Stimulated activated CD4-positive, alpha-beta T cell treated with anti-CD3 and anti-CD28 coated beads, Interleukin-15, amount 100 ng/mL, for 48 hours (primary cell): ENCODE results near the gene SCRN2.

ENCODE experiments used
- DNase-seq, 2 donors: peaks; one replicate each; pipeline ENCODE4 v3.0.0-alpha.2; 2020; ENCODE audit warnings: low read depth in 2 of 2

SCRN2 gene

DNA sequence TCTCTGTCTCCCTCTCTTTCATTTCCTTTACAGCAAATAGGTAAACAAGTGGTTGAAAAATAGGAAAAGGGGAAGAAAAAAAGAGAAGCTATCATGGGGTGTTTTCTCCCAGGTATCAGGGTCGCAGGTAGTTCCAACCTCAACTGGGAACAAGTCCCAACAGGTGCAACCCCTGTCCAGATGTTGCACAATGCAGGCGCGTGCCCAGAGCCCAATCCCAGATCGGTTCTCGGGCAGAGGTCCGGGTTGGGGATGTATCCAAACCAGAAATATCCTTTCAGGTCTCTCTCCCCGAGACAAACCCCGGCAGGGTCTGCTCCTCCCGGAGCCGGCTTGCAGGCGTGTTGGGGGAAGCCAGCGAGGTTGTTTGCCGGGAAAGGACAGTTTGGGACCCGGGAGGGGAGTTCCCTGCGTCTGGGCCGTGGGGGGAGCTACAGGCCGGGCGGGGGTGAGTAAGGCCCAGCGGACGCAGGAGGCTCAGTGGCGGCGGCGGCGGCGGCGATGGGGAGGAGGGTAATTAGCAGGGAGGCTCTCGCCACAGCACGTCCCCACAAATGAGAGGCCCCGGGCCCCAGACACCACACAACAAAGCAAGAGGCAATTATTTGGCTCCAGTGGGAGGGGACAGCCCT is 31.1 kb upstream of the SCRN2 start:
- no peak for DNase-seq

DNA sequence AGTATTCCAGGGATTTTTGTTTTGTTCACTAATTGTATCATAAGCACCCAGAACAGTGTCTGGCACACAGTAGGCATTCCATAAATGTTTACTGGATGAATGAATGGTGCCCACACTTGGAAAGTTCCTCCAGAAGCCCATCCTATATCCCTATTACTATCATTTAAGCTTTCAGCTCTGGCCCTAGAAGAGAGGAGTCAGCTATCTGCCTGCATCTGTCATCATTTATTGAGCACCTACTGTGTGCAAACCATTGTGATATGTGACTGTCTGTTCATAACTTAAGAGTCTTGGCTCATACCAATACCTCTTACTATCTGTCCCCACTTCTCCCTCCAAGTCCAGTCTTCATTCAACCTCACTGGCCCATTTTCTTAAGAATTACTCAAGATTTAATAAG is 30.0 kb upstream of the SCRN2 start:
- DNase-seq: no peak

DNA sequence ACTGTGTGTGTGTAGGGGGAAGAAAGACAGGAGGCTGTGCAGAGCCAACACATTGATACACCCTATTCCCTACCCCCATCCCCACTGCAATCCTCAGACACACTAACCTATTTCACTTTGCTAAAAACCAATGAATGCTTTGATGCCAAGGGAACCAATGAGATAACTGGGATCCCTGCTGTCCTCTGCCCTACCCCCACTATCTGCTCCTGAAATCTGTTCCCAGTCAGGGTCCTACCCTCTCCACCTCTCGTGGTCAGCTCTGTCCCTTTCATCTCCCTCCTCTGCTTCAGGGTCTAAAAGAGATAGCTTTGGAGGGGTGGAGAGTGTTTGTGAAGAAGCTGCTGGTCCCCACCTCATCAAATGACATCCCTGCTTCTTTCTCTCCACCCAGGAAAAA is 29.0 kb upstream of the SCRN2 start:
- DNase-seq: no peak

DNA sequence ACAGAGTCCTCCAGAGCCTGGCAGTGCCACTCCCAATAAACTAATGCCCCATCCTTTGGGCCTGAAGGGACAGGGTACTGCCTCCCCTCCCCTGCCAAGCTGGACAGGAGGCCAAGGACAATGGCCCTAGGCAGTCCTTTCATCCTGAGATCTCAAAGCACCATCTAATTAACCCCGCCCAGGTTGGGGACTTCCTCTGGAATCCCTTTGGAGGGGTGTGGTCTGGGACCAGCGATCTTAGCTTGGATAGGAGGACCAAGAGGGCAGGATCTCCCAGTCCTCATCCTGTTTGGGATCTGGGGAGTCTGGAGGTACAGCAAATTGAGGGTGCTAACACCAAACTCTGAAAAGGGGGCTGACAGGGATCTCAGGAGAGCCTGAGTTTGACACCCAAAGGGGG is 28.0 kb upstream of the SCRN2 start:
- DNase-seq: no peak

DNA sequence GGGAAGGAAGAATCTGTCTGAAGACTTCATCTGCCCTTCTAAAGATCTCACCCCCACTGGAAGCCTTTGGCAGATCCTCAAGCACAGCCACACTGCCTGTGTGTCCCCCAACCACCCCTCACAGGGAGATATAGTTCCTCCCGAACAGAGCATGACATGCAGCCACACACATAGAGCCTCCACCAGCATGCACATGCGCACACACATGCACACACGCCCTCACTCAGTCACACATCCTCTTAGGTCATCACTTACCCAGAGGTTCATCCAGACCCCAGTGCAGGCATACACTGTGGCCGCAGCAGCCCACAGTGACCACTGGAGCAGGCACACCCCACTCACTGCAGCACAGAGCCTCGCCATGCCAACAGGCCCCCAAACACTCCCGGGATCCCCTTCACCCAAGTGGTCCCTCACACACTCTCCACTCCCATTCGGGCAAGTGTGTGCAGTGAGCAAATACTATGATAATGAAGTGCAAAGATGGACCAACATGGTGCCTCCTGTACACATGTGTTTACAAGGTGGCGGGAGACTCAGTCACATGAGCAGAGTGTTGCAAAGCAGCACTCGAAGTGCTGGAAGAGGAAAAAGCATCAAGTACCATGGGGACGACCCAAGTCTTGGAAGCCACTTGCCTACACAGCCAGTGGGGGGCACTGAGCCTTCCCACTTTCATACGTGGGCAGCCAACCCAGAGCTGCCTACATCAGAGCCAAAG is 26.9 kb upstream of the SCRN2 start:
- no peak for DNase-seq

DNA sequence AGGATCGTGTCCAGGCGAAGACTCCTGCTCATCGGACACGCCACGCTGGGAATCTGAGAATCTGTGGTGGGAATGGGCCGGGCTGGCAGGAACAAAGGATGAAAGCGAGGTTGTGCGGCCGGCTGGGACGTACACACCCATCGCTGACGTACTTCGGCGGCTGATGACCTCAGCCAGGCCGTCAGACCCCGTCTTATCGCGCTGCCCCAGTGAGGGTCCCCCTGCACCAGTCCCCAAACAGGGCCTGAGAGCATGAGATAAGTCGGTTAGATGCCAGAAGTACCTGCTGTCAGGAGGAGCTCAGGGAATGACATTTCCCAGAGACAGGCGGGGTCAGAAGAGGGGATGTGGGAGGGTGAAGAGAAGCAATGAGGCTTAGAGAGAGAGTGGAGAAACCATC is 25.9 kb upstream of the SCRN2 start:
- no peak for DNase-seq

DNA sequence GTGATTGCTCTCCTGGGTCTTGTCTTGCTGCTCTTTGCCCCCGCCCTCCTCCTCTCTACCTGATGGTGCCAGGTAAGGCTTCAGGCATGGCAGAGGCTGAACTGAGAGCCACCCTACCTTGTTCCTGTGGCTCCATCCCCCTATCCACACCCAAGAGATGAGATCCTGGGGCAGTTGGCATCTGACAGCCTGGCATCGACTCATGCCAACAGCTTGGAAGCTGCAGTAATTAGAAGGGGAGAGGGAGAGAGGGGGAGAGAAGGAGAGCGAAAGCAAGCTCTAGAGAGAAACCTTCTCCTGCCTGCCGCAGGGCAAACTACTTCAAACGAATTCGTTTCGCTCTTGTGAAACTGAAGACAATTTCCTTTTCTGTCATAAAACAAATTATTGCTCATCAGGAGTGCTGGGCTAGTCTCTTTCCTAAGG is 23.7 kb upstream of the SCRN2 start:
- DNase-seq: no peak

DNA sequence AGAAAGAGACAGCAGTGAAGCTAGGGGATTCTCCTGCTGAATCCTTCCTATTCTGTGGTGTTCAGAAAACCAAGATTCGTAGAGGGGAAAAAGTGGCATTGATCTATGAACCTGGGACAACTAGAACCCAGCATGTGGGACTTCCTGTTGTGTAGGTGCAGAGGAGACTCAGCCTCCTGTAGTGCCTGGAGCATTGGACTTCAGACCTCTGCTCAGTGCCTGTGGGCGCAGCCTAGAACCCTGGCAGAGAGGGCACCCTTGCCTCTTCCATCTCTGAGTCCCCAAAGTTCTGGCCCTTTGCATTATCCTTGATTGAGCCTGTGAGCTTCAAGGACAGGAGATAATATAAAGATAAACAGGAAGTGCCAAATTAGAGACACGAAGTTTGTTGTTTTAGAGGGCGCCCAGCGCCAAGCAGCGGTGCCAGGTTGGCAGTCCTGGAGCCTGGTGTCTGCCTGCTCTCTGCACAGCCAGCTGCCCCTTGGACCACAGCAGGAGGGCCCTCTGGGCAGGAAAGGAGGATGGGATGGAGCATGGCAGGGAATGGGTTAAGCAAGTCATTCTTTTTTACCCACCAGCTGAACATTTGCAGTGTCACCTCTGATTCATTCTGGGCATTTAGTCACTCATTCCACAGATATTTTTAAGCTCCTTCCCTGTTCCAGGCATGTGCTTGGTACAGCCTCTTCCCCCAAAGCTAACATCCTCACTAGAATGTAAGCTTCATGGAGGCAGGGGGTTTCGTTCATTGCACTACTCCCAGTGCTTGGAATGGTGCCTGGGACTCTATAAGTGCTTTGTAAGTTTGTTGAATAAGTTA is 21.8 kb upstream of the SCRN2 start:
- DNase-seq: no peak

DNA sequence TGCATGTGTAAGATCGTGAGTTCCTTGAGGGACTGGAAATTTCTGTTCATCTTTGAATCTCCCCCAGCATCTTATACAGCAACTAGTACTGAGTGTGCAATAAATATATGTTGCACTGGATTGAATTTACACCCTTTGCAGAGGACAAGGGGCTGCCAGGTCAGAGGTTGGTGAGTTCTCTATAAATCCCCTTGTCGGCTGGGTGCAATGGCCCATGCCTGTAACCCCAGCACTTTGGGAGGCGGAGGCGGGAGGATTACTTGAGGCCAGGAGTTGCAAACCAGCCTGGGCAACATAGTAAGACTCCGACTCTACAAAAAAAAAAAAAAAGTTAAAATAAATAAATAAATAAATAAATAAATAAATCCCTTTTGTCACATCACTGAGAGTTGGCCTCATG is 19.3 kb upstream of the SCRN2 start:
- no peak for DNase-seq

DNA sequence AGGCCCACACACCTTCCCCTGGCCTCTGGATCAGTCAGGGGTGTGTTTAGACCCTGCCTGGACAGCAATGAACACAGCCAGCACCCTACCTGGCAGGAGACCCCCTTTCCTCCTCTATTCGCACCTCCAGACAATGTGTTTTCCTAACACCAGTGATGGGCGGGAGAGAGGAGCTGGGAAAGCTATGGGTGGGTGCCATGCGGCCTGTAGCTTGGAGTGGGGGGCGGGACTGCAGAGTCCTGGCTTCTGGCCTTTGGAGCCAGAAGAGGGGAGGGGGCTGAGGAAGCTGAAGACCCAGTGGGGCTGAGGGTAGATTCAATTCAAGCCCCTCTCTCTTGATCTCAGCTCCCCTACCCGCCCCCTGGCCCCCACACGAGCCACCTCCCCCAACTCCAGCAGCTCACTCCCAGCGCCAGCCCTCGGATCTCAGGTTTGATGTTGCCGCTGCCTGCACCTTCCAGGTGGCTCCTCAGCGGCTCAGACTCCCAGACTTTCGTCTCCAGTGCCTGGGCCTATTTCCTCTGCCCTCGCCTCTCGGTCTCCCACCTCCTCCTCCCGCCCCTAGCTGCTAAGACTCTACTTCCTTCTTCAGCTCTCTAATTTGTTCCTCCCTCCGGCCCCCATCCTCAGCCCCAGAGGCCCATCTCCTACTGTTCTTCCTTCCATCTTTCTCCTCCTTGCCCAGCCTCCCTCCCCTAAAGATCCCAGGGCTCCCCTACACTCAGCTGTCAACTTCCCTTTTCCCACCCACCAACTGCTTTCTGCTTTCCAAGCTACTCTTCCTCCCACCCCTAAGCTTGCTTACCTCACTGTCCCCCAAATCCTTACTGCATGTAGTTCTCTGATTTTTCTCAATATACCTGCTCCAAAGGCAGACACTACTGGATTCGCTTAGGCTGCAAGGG is 16.7 kb upstream of the SCRN2 start:
- no peak for DNase-seq

DNA sequence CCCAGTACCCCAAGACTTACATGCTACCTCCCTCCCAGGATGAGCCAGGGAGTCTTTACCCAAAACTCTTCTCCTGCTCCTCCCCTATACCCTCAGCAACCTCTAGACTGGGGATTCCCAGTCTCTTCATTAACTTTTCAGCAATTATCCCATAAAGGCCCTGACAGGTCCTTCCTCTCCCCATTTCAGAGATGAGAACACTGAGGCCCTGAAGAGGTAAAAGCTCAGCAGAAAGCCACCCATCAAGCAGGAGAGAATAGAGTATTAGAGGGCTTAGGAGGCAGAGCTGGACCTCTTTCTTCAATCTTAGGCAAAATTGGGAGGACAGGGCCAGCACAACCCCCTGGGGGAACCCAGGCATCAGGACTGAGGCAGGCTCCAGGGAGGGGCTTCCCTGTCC is 15.8 kb upstream of the SCRN2 start:
- no peak for DNase-seq

DNA sequence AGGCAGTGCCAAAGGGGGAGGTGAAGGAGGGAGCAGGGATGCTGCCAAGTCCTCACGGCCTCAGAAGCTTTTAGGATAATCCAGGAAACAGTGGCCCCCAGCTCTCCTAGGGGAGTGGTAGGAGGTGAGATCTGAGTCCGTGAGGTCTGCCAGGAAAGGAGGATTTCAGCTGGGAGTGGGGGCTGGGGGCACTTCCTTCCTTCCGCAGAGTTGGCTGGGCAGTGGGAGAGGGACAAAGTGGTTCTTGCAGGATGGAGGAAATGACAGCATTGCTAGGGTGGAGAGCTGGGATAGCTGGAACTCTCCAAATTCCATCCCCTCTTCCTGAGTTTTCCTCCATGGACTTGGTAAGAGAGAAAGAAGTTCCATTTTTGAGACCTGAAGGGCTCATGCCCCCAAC is 14.7 kb upstream of the SCRN2 start:
- no peak for DNase-seq

DNA sequence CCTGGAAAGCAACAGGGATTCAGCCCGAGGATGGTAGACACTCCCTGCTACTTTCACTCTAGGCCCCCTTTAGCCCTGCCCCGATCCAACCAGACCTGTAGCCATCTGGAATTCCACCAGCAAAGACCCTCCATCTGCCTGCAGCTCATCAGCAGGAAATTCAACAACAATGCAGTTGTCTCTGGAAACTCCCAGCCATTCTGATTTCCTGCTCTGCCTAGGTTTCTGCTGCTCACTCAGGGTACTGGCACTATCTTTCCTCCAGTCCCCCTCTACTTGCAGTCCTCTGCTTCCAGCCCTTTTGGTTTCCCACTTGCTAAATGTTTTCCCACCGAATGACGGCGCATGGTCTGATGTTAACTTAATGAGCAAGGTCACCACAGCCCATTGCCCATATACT is 12.5 kb upstream of the SCRN2 start:
- DNase-seq: no peak

DNA sequence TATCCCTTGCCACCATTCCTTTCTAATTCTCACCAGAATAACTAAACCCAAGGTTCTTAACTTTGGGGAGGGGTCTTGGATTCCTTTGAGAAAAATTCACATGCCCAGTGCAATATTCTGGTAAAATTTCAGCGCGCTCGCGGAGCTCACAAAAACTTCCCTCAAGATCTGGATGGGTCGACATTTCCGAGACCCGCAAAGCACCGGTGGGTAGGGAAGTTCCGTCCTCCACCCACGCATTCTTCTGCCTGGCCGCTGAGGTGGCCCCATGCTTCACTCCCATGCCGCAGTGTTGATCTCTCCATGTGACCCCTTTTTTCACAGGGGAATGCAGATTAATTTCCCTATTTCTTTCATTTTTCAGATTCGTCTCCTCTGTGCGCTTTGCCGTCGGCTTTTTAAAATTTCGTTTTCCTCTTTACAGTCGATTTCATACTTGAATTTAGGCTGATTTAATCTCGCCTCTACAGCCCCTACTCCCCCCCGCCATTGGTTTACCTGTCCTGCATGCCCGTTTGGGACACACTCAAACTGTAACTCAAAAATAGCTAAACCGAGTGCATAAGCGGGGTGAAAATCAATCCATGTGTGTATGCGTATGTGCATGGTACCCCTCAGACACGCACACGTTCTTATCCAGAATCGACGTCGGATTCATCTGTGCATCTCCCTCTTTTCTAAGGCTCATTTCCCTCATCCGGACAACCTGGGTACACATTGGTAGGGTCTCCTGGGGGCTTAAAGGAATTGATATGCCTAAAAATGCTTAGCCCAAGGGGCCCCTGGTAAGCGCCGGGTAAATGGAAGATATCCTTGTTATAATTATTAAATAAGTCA is 11.3 kb upstream of the SCRN2 start:
- DNase-seq: no peak

DNA sequence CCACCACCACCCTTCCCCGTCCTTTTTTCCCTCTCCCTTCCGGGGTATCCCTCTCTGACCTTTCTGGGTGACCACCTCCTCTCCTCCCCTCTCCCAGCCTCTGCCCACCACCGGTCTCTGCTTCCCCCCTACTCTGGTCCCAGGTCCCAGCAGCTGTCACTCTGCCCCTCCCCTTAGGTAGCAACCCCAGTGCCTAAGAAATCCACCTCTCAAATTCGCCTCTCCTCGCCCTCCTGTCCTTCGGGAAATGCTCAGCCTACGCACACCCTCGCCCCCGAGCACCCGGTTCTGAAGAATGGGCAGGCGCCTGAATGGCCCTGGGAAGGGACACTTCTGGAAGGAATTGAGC is 10.7 kb upstream of the SCRN2 start:
- DNase-seq: no peak

DNA sequence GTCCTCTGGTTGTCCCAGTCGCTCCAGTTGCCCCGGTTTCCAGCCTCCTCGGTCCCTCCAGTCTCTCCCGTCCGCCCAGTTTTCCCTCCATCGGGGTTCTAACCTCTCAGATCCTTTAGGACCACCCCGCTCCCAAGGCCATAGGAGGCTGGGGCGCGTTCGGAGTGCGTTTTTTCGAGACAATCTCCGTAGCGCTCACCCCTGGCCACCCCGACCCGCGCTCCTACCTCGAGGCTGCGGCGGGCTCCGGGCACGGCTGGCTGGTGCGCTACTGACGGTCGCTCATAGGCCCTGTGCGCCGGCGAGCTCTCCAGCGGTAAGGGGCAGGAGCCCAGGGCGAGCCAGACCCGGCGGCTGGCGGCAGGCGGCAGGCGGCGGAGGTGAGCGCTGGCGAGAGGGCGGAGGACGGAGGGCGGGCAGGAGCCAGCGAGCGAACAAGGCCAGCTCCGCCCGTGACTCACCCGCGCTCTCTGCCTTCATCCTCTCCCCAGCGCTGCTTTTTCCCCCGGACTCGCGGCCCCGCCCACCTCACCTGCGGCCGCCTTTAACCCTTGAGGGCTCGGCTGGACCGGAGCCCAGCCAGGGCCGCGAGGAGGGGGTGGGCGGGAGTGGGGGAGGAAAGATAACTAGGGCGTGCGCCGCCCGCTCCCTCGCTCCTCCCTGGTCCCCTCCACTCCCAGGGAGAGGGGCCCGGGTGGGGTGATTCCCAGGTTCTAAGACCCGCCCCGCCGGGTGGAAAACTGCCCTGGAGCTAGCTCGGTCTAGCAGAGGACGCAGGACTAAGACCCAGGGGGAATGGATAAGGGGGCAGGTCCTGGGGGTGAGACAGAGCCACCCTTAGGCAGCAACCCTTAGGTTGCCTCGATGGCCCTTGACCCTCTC is 9.9 kb upstream of the SCRN2 start, which contains the start of gene SP6:
SP6 (minus strand) TSS at position 472 of the 882 bp plus-strand sequence. CDS start 2,734 bp downstream, outside the sequence.
- peak; percentile 30 to 57 for DNase-seq

DNA sequence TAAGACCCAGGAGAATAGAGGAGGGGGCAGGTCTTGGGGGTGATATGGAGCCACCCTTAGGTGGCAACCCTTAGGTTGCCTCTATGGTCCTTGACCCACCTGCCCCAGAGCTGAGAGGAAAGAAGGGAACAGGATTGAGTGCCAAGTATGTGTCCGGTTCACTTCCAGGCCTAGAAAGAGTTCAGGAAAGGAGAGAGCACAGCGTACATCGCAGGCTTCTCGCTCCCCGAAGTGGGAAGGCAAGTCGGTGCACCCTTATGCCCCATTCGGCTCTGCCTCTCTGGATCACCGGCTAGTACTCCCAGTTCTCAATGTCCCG is 9.3 kb upstream of the SCRN2 start:
- no peak for DNase-seq

DNA sequence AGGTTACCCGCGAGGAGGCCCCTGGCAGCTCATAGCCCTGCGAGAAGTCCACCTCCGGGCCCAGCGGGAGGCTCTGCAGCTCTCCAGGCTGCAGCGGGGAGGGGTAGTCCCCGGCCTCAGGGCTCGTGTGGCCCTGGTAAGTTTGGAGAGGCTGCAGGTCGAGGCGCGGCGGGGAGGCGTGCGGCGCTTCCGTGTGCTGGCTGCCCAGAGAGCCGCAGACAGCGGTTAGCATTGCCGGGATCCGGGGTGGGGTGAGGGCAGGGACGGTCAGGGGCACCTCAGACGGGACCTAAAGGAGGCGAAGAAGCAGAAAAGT is 7.1 kb upstream of the SCRN2 start:
- no peak for DNase-seq

DNA sequence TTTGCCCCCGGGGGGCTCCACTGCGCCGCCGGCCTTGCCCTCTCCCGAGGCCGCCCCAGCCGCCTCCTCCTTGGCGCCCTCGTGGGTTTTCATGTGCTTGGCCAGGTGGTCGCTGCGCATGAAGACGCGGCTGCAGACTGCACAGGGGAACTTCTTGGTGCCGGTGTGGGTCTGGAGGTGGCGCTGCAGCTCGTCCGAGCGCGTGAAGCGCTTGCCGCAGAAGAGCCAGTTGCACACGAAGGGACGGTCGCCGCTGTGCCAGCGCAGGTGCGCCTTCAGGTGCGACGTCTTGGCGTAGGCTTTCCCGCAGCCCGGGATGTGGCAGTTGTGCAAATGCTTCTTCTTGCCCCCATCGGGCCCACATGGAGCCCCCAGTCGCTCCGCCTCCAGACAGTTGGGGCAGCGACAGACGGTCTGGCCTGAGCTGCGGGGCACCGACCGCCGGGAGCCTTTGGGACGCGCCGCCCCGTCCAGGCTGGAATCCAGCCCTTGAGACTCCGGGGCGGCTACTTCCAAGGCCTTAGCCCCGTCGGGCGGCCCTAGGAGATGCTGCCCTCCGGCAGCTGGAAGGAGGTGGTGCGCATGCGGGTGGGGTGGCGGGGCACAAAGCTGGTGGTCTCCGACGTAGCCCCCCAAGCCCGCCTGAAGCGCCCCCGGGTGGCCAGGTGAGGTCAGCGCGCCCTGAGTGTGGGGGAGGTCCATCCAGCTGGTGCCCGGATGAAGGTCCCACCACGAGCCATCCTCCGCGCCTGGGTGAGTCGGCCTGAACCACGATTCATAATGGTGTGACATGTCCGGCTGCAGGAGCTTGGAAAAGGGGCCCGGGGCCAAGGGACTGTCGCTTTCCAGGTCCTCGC is 6.5 kb upstream of the SCRN2 start:
- peak in 1 of 2 donors; percentile 25 for DNase-seq
